GM10847 (cell line): ENCODE measurements around the gene PARP8.

Source experiments
- POLR2A ChIP-seq: IDR thresholded peaks from 2 replicates; pipeline ENCODE4 v1.6.1; 2011; ENCODE audit not compliant: insufficient read length; ENCODE audit errors: extremely low read depth

The PARP8 gene

DNA sequence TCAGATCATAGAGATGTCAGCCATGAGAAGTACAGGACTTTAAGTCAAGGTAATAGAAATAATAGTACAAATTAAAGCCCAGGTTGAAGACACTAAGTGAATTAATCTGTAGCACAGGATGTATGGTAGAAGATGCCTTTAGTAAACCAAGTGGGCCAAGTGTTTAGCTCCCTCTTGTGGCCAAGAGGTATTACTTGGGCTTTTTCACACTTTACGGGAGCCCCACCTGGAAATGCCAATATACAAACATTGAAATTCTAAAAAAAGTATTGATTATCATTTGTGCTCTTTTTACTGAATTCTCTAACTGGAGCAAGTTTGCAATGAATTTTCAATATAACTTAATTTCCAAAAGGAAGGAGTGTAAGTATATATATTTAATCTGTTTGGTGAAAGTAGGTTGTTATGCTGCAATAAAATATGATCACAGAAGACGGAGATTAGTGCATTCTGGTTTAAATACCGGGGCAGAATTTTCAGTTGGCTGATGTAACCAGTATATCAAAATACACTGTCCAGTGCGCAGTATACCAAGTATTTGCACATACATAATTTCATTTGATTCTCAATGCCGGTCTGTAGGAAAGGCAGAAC lies 84.7 kb downstream of the PARP8 start:
- no peak for TF ChIP-seq POLR2A

GRCh38 chr5:50752800-50753199 lies 86.4 kb downstream of the PARP8 start:
- TF ChIP-seq POLR2A, result no peak

DNA sequence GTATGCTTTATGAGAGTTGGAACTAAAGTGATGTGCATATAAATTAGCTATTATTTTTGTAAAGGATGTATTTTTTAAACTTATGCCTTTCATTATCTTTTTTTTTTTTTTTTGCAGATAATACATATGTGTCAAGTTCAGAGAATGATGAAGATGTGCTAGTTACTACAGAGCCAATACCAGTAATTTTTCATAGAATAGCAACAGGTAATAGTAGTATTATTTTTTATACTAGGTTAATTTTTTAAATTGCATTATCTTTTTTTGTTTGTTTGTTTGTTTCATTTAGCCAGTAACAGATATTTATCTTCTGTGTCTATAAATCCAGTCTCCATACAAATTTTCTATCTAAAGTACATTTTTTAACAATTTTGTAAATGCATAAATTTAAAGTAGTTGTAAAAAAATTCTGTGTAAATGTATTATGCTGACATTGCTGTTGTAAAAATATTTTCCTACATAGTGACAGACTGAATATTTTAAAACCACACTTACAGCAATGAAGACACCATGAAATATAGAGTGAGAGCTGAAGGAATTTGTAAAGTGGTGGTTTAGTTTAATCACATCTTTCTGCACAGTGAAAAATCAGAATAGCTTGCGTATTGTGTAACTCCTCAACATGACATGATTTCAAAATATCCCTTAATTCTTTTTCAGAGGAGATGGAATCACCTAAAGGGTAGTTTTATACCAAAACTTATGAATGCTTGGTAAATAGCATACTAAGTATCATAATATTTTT lies 93.3 kb downstream of the PARP8 start:
- no peak for TF ChIP-seq POLR2A

DNA sequence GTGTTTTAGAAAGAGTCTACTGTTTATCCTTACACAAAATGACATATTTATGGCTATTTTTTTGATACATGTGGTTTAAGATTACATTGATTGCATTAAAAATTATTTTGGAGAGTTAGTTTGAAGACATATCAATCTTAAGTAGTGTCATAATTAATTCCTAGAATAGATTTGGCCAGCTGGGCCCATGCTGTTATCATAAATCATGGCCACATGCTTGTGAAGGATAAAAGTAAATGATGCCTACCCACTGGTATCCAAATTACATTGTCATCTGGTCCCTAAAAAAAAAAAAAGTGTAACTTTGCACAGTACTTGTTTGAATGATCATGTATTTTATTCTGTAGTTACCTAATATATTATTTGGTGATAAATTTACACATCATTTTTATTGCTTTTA lies 96.9 kb downstream of the PARP8 start:
- TF ChIP-seq POLR2A, result no peak

- TF ChIP-seq POLR2A, result no peak
Measured at GRCh38 chr5:50763846-50764245, 97.4 kb downstream of the PARP8 start.

DNA sequence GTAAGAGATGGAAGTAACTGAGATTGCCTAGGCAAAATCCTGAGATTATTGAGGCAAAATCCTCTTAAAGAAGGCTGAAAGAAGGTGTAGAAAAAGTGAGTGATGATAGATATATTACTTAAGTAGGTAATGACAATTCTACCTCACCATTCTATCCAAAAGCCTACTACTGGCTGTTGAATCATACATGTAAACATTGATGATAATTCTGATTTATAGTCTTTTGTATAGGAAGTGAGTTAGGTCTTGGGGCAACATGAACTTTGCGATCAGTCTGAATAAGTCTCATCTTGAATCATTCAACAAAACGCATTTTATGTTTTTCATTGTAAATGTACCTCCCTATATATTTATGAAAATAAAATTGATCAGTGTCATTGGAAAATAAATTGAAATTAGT lies 99.6 kb downstream of the PARP8 start:
- no peak for TF ChIP-seq POLR2A

DNA sequence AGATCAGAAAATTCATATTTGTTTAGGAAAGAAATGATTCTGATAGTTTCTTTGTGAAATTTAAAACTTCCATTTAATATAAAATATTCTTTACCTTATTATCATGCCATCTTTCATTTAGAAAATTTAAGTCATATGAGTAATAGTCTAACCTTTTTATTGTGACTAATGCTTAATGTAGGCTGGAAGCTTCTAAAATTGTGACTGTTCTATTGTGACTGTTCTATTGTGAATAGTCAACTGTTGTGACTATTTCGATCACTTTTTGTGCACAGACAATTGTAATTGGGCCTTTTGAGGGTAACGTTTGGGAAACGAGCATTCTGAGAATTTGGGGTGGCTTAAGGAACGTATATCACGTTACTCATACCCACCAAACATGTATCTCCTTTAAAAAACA lies 100.0 kb downstream of the PARP8 start:
- TF ChIP-seq POLR2A, result no peak

DNA sequence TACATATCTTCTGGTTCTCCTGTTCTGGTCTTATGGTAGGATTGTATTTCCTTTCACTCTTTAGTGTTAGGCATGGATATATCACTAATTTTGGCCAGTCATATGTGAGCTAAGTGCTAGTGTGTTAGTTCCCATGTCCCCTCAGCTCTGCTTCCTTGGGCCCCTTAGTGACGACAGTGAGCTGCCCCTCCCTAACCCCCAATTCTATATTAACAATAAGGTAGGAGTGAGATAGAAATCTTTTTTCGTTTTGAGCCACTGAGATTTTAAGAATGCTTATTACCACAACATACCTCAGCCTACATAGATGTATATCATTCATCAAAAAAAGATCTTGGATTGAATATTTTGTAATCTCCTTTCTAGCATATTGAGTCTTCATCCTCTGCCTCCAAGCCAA lies 100.5 kb downstream of the PARP8 start:
- no peak for TF ChIP-seq POLR2A

DNA sequence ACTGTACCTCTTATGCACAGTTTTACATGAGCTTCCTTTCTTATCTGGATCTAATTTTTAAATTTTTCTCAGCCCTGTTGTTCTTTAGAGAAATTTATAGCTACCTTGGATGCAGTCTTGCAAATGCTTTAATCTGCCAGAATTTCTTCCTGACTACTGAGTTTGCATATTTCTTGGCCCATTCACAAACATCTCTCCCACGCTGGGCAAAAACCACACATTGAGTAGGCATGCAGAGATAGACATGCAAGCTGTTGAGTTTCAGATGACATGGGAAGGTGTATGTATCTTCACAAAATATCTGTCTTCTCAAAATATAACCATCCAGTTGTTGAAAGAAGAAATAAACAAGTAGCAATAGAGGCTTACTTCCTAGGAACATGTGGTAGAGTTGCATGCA lies 101.2 kb downstream of the PARP8 start:
- TF ChIP-seq POLR2A, result no peak

DNA sequence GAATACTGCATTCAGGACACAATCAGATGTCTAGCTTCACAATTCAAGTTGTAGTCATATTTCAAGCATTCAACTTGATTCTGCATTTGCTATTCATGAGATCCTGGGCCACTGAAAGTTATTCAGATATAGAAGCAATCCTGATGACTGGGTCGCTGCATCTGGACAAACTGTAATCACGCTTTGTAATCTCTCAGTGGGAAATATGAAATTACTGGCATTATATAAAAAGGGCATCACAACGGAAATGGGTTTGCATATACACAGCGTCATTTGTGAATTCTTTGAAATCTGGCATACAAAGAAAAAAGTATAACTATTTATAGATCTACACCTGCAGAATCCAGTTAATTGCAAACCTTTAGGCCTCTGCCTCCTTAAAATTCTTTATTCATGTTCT lies 102.2 kb downstream of the PARP8 start:
- TF ChIP-seq POLR2A, result no peak

DNA sequence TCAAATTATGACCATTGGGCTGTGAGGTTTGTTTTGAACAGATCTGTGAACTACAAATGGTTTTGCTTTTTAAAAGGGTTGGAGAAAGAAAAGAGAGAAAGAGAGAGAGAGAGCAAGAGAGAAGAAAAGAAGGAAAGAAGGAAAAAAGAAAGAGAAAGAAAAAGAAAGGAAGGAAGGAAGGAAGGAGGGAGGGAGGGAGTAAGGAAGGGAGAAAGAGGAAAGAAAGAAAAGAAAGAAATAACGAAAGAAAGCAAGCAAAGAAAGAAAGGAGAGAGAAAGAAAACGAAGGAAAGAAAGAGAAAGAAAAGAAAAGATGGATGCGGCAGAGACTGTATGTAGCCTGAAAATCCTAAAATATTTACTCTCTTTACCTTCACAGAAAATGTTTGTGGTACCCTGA lies 104.0 kb downstream of the PARP8 start:
- TF ChIP-seq POLR2A, result no peak

DNA sequence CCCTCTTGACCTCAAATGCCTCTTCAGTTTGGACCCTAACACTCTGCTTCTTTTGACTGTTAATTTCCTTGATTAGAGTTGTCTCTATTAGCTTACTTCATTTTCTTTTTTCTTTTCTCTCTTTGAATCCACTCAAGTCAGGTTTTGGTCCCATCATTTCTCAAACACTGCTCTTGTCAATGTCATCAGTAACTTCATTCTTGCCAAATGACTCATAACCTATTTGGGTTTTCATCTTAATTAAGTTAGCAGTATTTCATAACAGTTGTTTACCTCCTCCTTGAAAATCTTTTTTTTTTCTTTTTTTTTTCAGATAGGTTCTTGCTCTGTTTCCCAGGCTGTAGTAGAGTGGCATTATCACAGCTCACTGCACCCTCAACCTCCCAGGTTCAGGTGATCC lies 119.6 kb downstream of the PARP8 start:
- no peak for TF ChIP-seq POLR2A

GRCh38 chr5:50791813-50792212 lies 125.4 kb downstream of the PARP8 start:
- TF ChIP-seq POLR2A, result no peak

DNA sequence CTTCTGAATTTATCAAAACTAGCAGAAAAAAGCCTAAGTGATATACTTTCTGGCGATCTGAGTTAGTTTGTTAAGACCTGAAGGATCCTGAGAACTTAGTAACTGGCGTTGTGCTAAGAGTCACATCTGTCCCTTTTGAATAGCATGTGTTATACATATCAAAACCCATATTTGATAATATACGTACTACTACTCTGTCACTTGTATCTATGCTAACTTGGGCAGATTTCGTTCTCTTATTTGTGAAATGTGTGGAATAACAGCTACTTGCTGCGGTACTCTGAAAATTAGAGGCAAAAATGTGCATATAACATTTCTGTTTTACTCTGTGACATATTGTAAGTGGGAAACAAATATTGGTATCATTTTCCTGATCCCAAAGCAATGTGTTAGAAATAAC lies 126.4 kb downstream of the PARP8 start:
- no peak for TF ChIP-seq POLR2A

GRCh38 chr5:50794812-50795211 lies 128.4 kb downstream of the PARP8 start:
- TF ChIP-seq POLR2A, result no peak

DNA sequence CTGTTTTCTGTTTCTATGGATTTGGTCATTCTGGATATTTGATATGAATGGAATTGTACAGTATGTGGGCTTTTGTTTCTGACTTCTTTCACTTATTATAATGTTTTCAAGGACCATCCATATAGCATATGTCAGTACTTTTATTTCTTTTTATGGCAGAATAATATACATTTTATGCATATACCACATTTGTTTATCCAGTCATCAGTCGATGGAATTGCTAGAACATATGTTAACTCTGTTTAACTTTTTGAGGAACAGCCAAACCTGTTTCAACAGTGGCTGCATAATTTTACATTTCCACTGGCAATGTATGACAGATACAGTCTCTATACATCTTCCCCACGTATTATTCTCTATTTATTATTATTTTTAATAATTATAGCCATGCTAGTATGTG lies 131.6 kb downstream of the PARP8 start:
- no peak for TF ChIP-seq POLR2A

- TF ChIP-seq POLR2A, result no peak
Measured at GRCh38 chr5:50799596-50799995, 133.2 kb downstream of the PARP8 start.
